Activated CD8-positive, alpha-beta memory T cell treated with anti-CD3 and anti-CD28 coated beads for 1 hour (primary cell): ENCODE measurements around the gene NR2F1.

Source experiments
- DNase-seq, 2 donors: peaks; one replicate each; pipeline ENCODE4 v3.0.0-alpha.2; 2020; ENCODE audit warnings: low read depth in 1 of 2; ENCODE audit errors: extremely low read depth in 1 of 2

Gene NR2F1

DNA sequence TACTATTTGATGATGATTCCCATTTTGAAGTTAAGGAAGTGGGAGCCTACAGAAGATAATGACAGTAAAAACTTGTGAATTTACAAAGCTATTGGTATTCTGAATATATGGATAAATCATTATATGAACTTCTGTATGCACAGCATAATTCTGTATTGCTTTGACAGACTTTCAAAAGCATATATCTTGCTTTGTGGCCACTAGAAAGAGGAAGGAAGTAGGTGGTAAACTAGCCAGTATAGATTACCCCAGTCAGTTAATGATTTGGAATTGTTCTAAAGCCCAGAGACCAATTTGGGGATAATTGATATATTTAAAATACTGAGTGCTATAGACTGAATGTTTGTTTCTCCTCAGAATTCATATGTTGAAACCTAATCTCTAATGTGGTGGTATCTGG lies 53.0 kb downstream of the NR2F1 start:
- DNase-seq = no peak

DNA sequence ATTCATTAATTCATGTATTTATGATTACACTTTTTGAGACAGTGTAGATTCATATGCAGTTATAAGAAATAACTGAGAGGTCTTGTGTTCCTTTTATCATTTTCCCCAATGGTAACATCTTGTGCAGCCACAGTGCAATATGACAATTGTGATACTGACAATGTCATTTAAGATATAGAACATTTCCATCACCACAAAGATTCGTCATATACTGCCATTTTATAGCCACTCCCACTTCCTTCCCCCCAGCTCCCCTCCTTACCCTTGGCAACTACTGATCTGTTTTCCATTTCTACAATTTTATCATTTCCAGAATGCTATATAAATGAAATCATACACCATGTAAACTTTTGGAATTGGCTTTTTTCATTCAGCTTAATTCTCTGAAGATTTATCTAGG lies 53.8 kb downstream of the NR2F1 start:
- DNase-seq = no peak

DNA sequence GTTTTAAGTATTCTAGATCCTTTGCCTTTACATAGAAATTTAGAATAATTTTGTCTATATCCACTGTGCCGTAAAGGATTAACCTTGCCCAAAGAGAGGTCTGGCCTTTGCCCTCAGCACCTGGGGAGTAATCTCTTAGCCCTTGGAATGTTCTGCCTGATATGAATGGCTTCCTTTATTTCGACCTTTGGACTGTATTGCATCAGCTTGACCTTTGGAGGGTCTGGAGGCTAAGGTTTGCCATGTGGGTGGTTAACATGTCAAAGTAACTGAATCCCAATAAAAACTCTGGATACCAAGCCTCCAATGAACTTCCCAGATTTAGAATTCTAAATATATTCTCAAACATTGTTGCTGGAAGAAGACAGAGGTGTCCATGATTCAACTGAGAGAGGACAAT lies 54.7 kb downstream of the NR2F1 start:
- DNase-seq = no peak

DNA sequence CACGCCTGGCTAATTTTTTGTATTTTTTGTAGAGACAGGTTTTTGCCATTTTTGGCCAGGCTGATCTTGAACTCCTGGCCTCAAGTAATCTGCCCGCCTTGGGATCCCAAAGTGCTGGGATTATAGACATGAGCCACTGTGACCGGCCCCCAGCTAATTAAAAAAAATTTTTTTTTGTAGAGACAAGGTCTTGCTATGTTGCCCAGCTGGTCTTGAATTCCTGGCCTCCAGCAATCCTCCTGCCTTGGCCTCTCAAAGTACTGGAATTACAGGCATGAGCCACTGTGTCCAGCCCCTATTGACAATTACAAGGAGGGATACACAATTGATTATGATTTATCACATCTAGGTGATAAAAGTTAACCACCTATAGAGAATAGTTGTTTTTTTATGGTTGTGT lies 59.5 kb downstream of the NR2F1 start:
- DNase-seq = no peak
